ENCODE measurements around the gene AKAP13. TPM values are rescaled to one million over a fixed set of nuclear protein-coding genes. Genes with fewer than 3 reads are reported as not detected.

AKAP13 gene
- polyA plus RNA-seq, 1 experiment: 15.5 TPM

DNA sequence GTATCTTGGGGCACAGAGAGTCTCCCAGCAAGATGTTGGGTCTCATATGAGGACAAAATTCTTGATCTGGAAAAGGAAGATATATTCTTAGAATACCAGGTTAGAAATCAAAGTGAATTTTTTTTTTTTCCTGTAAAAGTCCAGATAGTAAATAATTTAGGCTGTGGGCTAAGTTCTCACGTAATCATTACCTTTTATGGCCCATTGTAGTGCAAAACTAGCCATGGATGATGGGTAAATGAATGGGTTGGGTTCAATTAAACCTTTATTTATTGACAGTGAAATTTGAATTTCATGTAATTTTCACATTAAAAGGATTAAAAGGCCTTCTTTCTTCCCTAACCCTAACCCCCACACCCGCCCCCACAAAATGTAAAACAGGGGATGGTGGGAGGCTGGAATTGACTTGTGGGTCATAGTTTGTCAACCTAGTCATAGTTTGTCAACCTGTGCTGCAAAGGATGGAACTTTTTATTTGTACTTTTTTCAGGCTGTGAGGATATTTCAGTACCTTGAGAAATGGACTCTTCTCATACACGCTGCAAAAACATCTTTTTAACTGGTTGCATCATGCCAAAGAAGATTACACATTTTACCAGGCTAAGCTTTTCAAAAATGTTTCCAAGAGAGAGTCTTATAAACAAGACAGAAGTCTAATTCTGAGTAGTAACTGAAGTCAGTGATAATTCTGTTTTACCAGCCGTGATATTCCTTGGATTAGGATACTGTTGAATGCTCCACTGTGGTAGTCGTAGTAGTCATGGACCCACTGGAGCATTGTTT is 138.8 kb downstream of the AKAP13 start:
- H3K9me3 ChIP-seq (ENCODE audit: control insufficient read depth, insufficient read depth, low read length): no peaks in the 10 kb centered on the region
- ChIA-PET POLR2A (no interaction called here), CTCF (no interaction called here)
- no peak for DNase-seq (ENCODE audit: low read depth, low spot score)
- H3K4me3 ChIP-seq (ENCODE audit: low read depth, low read length): no peak overlapping the region
- H3K27me3 ChIP-seq (ENCODE audit: control insufficient read depth, insufficient read depth, low read length): no peaks in the 10 kb centered on the region
- TF ChIP-seq, protein P1, sequence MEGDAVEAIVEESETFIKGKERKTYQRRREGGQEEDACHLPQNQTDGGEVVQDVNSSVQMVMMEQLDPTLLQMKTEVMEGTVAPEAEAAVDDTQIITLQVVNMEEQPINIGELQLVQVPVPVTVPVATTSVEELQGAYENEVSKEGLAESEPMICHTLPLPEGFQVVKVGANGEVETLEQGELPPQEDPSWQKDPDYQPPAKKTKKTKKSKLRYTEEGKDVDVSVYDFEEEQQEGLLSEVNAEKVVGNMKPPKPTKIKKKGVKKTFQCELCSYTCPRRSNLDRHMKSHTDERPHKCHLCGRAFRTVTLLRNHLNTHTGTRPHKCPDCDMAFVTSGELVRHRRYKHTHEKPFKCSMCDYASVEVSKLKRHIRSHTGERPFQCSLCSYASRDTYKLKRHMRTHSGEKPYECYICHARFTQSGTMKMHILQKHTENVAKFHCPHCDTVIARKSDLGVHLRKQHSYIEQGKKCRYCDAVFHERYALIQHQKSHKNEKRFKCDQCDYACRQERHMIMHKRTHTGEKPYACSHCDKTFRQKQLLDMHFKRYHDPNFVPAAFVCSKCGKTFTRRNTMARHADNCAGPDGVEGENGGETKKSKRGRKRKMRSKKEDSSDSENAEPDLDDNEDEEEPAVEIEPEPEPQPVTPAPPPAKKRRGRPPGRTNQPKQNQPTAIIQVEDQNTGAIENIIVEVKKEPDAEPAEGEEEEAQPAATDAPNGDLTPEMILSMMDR (IDR thresholded peaks at IDR 0.05; ENCODE audit: low read depth, low read length): no peak
- H3K27ac ChIP-seq (ENCODE audit: low read depth, low read length): no peak overlapping the region

DNA sequence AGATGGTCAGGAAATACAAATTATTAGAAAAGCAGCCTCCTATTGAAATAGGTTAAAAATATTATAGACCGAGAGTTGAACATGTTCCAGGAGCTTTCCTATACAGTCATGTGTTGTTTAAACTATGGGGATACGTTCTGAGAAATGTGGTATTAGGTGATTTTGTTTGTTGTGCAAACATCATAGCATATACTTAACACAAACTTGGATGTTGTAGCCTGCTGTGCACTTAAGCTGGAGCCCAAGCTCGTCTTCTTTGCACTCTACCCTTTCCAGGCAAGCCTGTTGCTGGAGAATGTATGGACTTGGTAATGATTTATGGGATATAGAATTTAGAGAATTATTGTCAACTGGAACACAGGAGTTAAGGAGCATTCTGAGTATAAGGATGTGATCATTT is 140.2 kb downstream of the AKAP13 start:
- TF ChIP-seq, protein P1 (IDR thresholded peaks at IDR 0.05; ENCODE audit: low read depth, low read length): no peak
- ChIA-PET POLR2A (no interaction called here), CTCF (interaction anchor here (1.7 kb wide), 1 partner anchor 15 kb away, joined by 7 read pairs; no protein-coding TSS in a partner anchor)
- H3K27me3 ChIP-seq (ENCODE audit: control insufficient read depth, insufficient read depth, low read length): no peaks in the 10 kb centered on the region
- no peak overlapping the region for H3K27ac ChIP-seq (ENCODE audit: low read depth, low read length)
- DNase-seq (ENCODE audit: low read depth, low spot score): no peak
- no peak overlapping the region for H3K4me3 ChIP-seq (ENCODE audit: low read depth, low read length)
- H3K9me3 ChIP-seq (ENCODE audit: control insufficient read depth, insufficient read depth, low read length): no peaks in the 10 kb centered on the region

DNA sequence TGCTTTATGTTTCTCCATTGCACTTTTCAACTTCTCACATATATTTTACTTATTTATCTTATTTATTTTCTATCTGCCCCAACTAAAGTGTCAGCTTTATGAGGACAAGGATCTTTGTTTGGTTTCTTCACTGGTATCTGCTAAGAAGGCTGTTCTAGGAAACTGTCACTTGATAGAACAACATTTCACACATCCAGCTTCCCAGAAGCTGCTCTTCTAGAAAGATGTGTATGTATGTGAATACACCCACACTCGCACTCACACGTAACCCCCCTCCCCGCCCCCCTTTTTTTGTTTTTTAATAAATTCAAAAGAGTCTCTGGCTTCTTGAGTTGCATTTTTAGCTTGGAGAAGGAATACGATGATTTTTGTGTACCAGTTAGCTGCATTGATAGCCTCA is 143.1 kb downstream of the AKAP13 start:
- POLR2A ChIA-PET: interaction anchor here (0.6 kb wide), 1 partner anchor 40 kb away, joined by 3 read pairs; no protein-coding TSS in a partner anchor
- H3K27me3 ChIP-seq (ENCODE audit: control insufficient read depth, insufficient read depth, low read length): no peaks in the 10 kb centered on the region
- CTCF ChIA-PET: interaction anchor here (1.0 to 1.9 kb wide), 2 partner anchors 18 to 227 kb away, joined by 4 to 6 read pairs; no protein-coding TSS in a partner anchor
- no peaks in the 10 kb centered on the region for H3K9me3 ChIP-seq (ENCODE audit: control insufficient read depth, insufficient read depth, low read length)
- TF ChIP-seq, protein P1 (IDR thresholded peaks at IDR 0.05; ENCODE audit: low read depth, low read length): no peak
- no peak overlapping the region for H3K27ac ChIP-seq (ENCODE audit: low read depth, low read length)
- no peak for DNase-seq (ENCODE audit: low read depth, low spot score)
- no peak overlapping the region for H3K4me3 ChIP-seq (ENCODE audit: low read depth, low read length)

DNA sequence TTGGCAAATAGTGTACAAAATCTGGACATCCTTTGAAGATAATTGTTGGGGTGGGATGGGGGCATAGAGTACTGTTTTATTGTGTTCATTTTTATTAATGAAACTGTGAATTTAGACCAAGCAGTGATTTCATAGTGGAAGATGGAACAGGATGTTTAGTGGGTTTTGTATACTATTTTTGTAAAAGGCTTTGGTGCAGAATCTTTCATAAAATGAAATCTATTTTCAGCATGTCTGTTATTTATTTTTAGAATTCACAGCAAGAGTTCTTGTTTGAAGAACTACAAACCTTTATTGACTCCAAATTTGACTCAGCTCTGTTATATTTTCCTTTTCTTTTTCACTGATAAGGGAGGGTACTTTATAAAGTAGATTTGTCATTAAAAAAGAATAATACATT is 145.4 kb downstream of the AKAP13 start:
- Histone ChIP-seq H3K9me3 (ENCODE audit: control insufficient read depth, insufficient read depth, low read length) (no peaks in the 10 kb centered on the region), H3K27me3 (ENCODE audit: control insufficient read depth, insufficient read depth, low read length) (no peaks in the 10 kb centered on the region), H3K27ac (ENCODE audit: low read depth, low read length) (no peak overlapping the region), H3K4me3 (ENCODE audit: low read depth, low read length) (no peak overlapping the region)
- ChIA-PET POLR2A (no interaction called here), CTCF (no interaction called here)
- no peak for DNase-seq (ENCODE audit: low read depth, low spot score)
- TF ChIP-seq, protein P1 (IDR thresholded peaks at IDR 0.05; ENCODE audit: low read depth, low read length): no peak

DNA sequence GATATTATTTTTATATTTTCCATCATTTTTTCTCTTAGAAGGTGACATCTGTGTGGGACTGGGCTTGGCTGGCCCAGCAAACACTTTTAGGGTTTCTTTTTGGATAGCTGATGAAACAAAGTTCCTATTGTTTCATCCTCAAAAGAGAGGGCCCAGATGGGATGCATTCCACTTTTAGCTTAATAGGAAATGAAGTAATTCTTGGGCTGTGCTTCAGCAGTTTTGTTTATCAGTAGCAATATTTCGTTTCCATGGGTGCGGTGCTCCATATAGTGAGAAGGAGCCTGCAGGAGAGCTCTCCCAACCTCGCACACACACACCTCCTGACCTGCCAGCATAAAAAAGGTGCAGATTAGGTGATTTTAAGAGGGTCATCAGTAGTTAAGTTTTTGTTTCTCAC is 147.5 kb downstream of the AKAP13 start:
- TF ChIP-seq, protein P1 (IDR thresholded peaks at IDR 0.05; ENCODE audit: low read depth, low read length): no peak
- ChIA-PET POLR2A (no interaction called here), CTCF (interaction anchor here (0.6 to 1.8 kb wide), 4 partner anchors 9 to 117 kb away, joined by 4 to 12 read pairs (median 5); no protein-coding TSS in a partner anchor)
- peak; percentile 65 for DNase-seq (ENCODE audit: low read depth, low spot score)
- H3K27ac ChIP-seq (ENCODE audit: low read depth, low read length): peak overlapping the region; percentile 88
- no peaks in the 10 kb centered on the region for H3K9me3 ChIP-seq (ENCODE audit: control insufficient read depth, insufficient read depth, low read length)
- no peak overlapping the region for H3K4me3 ChIP-seq (ENCODE audit: low read depth, low read length)
- no peaks in the 10 kb centered on the region for H3K27me3 ChIP-seq (ENCODE audit: control insufficient read depth, insufficient read depth, low read length)

Data from AG04450 (cell line).